Upper lobe of right lung (tissue), 1 donor: ENCODE data around the gene ZDHHC11. TPM values are rescaled to one million over a fixed set of nuclear protein-coding genes. Genes with fewer than 3 reads are reported as not detected.
A peak's percentile ranks its signal among the peaks of the same experiment; 100 is the strongest.
"Not testable (repeated sequence)": the region's sequence is repeated elsewhere in the genome, so short reads cannot be mapped to it uniquely, and the experiment has no call there.

ENCODE experiments used
- ATAC-seq: fragments of 200-7000 bp; cut with Tn5 transposase; one replicate; pipeline ENCODE4 v1.9.1; 2020; ENCODE audit warnings: mild to moderate bottlenecking, moderate library complexity
- DNase-seq: peaks from one replicate; pipeline ENCODE4 v3.0.0-alpha.2; 2020
- H3K27ac ChIP-seq: fragments of 200-600 bp; one replicate; pipeline ENCODE4 v1.8.0; 2022
- H3K27me3 ChIP-seq: fragments of 200-600 bp; one replicate; pipeline ENCODE4 v1.8.0; 2022; ENCODE audit warnings: mild to moderate bottlenecking
- H3K36me3 ChIP-seq: fragments of 200-600 bp; one replicate; pipeline ENCODE4 v1.8.0; 2022
- H3K4me1 ChIP-seq: fragments of 200-600 bp; one replicate; pipeline ENCODE4 v1.8.0; 2022
- H3K4me3 ChIP-seq: fragments of 200-600 bp; one replicate; pipeline ENCODE4 v1.8.0; 2022; ENCODE audit warnings: mild to moderate bottlenecking
- H3K9me3 ChIP-seq: fragments of 200-600 bp; one replicate; pipeline ENCODE4 v1.8.0; 2022
- intact Hi-C: fragments of 100-400 bp; cut with DNase I; formaldehyde crosslinking; loops from one replicate; pipeline ENCODE4 v1.11.0; 2022
- total RNA-seq: library from RNA; stranded (reverse); fragmentation: NEBNext Ultra II Directional; extraction: Animal tissue kit (Norgen Biotek cat#: 25700); gene quantifications from one replicate; pipeline ENCODE4 v1.2.1, GENCODE V29; 2021
- donor health status: DM: no; HTN: yes; CAD: no; lungs with severe emphysema.

Gene ZDHHC11
- total RNA-seq, 1 donor from 2014 or later = 12.6 TPM

DNA sequence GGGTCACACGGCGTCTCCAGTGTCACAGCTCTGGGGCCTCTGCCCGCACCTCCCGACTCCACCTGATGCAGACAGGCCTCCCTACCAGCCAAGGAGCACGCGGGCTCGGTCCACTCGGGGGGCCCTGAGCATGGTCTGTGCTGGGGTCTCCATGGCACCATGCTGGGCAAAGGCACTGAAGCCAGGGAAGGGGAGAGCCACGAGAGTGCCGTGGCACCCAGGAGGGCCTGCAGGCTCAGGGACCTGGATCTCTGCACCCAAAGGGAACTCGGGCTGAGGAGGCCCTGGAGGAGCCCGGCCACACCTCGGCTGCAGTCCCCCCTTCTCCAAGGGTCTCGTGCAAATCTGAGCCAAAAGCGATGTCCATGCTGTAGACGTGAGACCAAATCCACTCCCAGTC is 6.4 kb downstream of the ZDHHC11 start:
- H3K4me1 ChIP-seq, intact Hi-C loops, H3K27me3 ChIP-seq, H3K36me3 ChIP-seq, H3K4me3 ChIP-seq, H3K9me3 ChIP-seq, H3K27ac ChIP-seq, ATAC-seq: not testable (repeated sequence)
- peak; percentile 65 for DNase-seq

DNA sequence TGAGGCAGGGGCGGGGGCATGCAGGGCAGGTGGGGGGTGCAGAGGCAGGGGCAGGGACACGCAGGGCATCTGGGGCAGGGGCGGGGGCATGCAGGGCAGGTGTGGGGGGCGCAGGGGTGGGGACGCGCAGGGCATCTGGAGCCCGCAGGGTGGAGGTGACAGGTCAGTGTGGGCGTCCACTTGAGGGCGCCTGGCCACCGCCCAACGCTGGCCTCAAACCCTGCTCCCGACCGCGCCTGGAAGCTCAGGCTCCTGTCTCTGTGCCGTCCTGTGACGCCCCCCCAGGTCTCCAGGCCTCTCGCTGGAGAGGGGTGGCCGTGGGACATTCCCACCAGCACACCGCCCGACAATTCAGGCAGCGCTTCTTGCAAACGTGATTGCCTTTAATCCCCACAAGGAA is 6.9 kb downstream of the ZDHHC11 start:
- DNase-seq = peak; percentile 58
- H3K27ac ChIP-seq, ATAC-seq, H3K9me3 ChIP-seq, H3K4me1 ChIP-seq, H3K4me3 ChIP-seq, H3K36me3 ChIP-seq, intact Hi-C loops, H3K27me3 ChIP-seq: not testable (repeated sequence)

DNA sequence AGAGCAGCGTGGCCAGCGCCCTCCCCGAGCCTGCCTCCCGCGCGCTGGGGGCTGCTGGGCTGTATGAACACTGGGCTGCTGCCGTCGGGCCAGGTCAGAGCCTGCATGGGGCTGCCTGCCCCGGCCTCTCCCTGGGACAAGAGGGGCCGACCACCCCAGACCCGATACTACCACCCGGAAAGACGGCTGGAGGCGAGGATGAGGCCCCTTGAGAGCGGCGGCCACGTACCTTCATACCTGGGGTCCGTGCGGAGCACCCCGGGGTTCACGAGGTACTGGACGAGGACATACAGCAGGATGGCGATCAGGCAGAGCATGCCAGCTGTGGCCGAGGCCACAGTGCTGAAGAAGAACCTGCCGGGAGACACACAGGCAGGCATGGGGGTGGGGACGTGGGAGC is 7.4 kb downstream of the ZDHHC11 start:
- H3K4me3 ChIP-seq, H3K4me1 ChIP-seq, ATAC-seq, H3K36me3 ChIP-seq, H3K9me3 ChIP-seq, H3K27ac ChIP-seq, intact Hi-C loops, H3K27me3 ChIP-seq: not testable (repeated sequence)
- DNase-seq = peak; percentile 54

GRCh38 chr5:842402-843221 is 8.2 kb downstream of the ZDHHC11 start:
- H3K4me3 ChIP-seq = not testable (repeated sequence)
- DNase-seq = peak; percentile 60

GRCh38 chr5:841531-842401 is 9.0 kb downstream of the ZDHHC11 start:
- DNase-seq = peak; percentile 54
- ATAC-seq, H3K27me3 ChIP-seq, H3K27ac ChIP-seq, H3K4me3 ChIP-seq, H3K4me1 ChIP-seq, H3K9me3 ChIP-seq, intact Hi-C loops, H3K36me3 ChIP-seq: not testable (repeated sequence)

More at GRCh38 chr5:842402-843221, 8.2 kb downstream of the ZDHHC11 start:
- H3K9me3 ChIP-seq, H3K27me3 ChIP-seq, H3K27ac ChIP-seq, H3K36me3 ChIP-seq, intact Hi-C loops, H3K4me1 ChIP-seq, ATAC-seq: not testable (repeated sequence)

- H3K9me3 ChIP-seq, H3K27ac ChIP-seq, H3K4me1 ChIP-seq, DNase-seq, H3K36me3 ChIP-seq, H3K4me3 ChIP-seq, H3K27me3 ChIP-seq, ATAC-seq, intact Hi-C loops: not testable (repeated sequence)
Observed at GRCh38 chr5:840974-841435, 9.8 kb downstream of the ZDHHC11 start.

DNA sequence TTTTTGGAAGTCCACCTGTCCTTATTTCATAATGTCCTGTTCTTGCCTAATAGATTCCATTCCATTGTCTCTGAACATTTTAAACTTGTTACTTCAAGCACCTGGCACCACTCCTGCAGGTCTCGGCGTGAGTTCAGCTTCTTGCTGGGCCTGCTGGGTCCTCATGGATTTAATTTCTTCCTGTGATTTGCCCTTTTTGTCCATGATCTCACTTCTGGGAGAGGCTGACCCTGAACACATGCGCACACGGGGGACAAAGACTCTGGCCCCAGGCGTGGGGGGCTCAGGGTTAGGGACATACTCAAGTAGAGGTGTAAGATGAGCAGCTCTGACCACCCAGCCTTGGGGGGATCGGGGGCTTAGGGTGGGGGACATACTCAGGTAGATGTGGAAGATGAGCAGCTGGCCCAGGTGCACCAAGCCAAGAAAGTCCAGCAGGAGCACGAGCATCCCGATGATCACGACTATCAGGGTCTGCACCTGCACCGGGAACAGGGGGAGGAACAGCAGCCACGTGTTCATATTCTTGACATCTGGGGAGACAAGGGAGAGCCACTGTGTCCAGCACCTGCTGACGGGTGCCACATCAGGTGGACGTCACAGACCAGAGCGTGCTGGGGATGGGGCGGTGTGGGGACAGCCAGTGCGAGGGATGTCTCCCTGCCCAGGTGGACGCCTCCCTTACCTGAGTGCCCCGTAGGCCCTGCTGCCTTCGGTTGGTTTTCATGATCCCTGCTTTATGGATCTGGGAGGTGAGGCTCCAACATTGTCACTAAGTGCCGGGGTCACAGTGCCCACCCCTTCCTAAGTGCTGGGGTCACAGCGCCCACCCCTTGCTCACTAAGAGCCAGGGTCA is 10.4 kb downstream of the ZDHHC11 start:
- H3K4me3 ChIP-seq, H3K9me3 ChIP-seq, H3K36me3 ChIP-seq, H3K27me3 ChIP-seq, intact Hi-C loops, H3K27ac ChIP-seq, H3K4me1 ChIP-seq: not testable (repeated sequence)
- peak; percentile 65 for DNase-seq
- ATAC-seq = peak; percentile 3

GRCh38 chr5:838431-838851 is 12.3 kb downstream of the ZDHHC11 start:
- H3K4me3 ChIP-seq, H3K36me3 ChIP-seq, H3K27ac ChIP-seq, intact Hi-C loops, H3K4me1 ChIP-seq, H3K27me3 ChIP-seq, ATAC-seq, H3K9me3 ChIP-seq: not testable (repeated sequence)
- DNase-seq = peak; percentile 57

- H3K4me3 ChIP-seq, H3K4me1 ChIP-seq, H3K27me3 ChIP-seq, H3K36me3 ChIP-seq, intact Hi-C loops, H3K9me3 ChIP-seq, H3K27ac ChIP-seq: not testable (repeated sequence)
- DNase-seq (peak; percentile 44), ATAC-seq (peak; percentile 5)
Observed at GRCh38 chr5:837621-838121, 13.1 kb downstream of the ZDHHC11 start.

DNA sequence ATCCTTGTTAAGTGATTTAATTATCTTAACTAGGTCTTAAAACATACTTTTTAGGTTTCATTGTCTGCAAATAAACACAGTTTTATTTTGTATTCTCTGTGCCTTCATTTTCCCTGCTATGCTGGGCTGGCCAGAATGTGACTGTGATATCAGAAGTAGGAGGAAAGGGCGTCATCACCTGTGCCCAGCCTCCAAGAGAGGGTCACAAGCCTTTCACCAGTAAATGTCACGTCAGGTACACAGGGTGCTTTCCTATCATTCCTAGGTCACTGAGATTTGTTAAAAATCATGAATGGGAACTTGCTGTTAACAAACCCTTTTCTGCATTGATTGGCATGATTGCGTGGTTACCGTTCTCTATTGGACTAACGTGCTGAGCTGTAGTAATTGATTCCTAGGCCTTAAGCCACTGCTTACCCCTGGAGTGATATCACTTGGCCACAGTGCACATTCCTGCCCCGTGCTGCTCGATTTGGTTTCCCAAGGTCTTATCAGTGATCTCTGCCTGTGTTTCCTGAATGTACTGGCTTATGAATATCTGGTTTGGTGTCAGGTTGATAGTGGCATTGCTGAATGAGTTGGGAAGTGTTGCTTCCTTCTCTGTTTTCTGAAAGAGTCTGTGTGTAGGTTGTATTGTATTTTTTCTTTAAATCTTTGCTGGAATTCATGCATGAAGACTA is 14.7 kb downstream of the ZDHHC11 start:
- DNase-seq, ATAC-seq, H3K4me3 ChIP-seq, H3K9me3 ChIP-seq, H3K27me3 ChIP-seq, intact Hi-C loops, H3K4me1 ChIP-seq, H3K36me3 ChIP-seq, H3K27ac ChIP-seq: not testable (repeated sequence)

GRCh38 chr5:834013-834412 is 16.8 kb downstream of the ZDHHC11 start:
- H3K4me1 ChIP-seq, intact Hi-C loops, DNase-seq, H3K9me3 ChIP-seq, H3K27ac ChIP-seq, H3K36me3 ChIP-seq, H3K27me3 ChIP-seq, H3K4me3 ChIP-seq, ATAC-seq: not testable (repeated sequence)

DNA sequence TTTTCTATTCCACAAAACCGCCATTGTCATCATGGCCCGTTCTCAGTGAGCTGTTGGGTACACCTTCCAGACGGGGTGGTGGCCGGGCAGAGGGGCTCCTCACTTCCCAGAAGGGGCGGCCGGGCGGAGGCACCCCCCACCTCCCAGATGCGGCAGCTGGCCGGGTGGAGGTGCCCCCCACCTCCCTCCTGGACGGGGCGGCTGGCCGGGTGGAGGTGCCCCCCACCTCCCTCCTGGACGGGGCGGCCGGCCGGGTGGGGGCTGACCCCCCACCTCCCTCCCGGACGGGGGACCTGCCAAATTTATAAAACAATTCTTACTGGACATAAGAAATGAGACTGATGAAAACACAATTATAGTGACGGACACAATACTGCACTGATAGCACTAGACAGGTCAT is 22.6 kb downstream of the ZDHHC11 start:
- DNase-seq, H3K4me1 ChIP-seq, intact Hi-C loops: not testable (repeated sequence)

GRCh38 chr5:825544-825943 is 25.2 kb downstream of the ZDHHC11 start:
- H3K4me1 ChIP-seq, H3K4me3 ChIP-seq, intact Hi-C loops, DNase-seq, H3K9me3 ChIP-seq, H3K27me3 ChIP-seq, H3K36me3 ChIP-seq, H3K27ac ChIP-seq: not testable (repeated sequence)
- peak; percentile 48 for ATAC-seq

More for the DNA sequence above, 22.6 kb downstream of the ZDHHC11 start:
- H3K27ac ChIP-seq, H3K4me3 ChIP-seq, ATAC-seq, H3K27me3 ChIP-seq, H3K9me3 ChIP-seq, H3K36me3 ChIP-seq: not testable (repeated sequence)
